Stimulated activated CD4-positive, alpha-beta T cell treated with anti-CD3 and anti-CD28 coated beads, Interleukin-4, amount 100 ng/mL, for 48 hours (primary cell): ENCODE measurements around the gene UBE2I.

Experiments
- DNase-seq, 2 donors: peaks; one replicate each; pipeline ENCODE4 v3.0.0-alpha.2; 2020; ENCODE audit warnings: low read depth in 2 of 2

Gene UBE2I

GRCh38 chr16:1342526-1343427 lies 33.3 kb downstream of the UBE2I start:
- peak; percentile 84 to 92 for DNase-seq

- no peak for DNase-seq
These were observed 34.2 kb downstream of the UBE2I start for GRCh38 chr16:1343428-1344242.

DNA sequence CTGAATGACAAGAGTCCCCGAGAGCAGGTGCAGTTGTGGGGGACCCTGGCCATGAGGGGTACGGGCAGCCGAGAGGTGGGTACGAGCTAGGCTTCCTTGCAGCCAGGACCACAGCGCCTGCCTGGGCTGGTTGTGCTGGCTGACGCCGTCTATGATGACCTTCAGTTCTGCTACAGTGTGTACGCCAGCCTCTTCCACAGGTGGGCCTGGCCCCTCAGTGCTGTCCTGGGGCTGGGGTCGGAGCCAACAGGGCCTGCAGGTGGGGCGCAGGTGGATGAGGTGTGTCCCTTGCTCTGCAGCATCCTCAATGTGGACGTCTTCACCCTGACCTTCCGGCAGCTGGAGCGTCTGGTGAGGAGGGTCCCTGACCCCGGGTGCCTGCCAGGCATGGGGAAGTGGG lies 35.1 kb downstream of the UBE2I start:
- no peak for DNase-seq

DNA sequence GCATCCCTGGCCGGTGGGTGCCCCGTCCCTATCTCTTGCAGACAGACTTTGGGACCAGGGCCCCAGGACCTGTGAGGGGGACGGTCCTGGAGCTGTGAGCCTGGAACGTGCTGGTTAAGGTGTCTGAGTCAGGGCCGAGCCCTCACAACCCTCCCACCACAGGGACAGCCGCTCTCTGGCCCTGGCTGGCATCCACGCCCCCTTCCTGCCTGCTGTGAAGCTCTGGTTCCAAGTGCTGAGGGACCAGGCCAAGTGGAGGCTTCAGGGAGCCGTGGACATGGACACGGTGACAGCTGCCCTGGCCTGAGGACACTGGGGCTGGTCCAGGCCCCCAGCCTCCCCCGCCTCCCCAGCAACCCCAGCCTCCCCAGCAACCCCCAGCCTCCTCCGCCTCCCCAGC lies 35.7 kb downstream of the UBE2I start:
- DNase-seq: no peak

- no peak for DNase-seq
These were observed 36.4 kb downstream of the UBE2I start for GRCh38 chr16:1345651-1346421.

- no peak for DNase-seq
These were observed 37.2 kb downstream of the UBE2I start for GRCh38 chr16:1346422-1347285.

DNA sequence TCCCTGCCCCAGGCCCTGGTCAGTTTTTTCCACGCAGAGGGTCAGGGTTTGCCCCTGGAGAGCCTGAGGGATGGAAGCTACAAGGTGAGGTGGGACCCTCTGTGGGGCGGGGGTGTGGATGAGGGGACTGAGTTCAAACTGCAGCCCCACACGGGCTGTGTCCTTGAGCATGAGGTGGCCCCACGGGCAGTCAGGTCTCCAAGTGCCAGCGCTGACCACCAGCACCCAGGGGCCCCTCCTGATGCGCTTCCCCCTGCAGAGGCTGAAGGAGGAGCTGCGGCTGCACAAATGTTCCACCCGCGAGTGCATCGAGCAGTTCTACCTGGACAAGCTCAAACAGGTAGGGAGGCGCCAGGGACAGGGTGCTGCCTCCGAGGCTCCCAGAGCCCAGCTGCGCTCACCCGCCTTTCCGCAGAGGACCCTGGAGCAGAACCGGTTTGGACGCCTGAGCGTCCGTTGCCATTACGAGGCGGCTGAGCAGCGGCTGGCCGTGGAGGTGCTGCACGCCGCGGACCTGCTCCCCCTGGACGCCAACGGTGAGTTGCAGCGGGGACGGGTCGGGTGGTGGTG lies 37.9 kb downstream of the UBE2I start:
- DNase-seq: no peak

DNA sequence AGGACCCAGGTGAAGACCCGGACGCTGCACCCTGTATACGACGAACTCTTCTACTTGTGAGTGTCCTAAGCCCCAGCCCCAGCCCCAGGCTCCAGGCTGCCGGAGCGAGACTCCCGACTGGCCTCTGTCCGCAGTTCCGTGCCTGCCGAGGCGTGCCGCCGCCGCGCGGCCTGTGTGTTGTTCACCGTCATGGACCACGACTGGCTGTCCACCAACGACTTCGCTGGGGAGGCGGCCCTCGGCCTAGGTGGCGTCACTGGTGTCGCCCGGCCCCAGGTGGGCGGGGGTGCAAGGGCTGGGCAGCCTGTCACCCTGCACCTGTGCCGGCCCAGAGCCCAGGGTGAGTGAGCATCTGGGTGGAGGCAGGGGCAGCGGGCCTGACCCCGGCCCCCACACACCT lies 38.5 kb downstream of the UBE2I start:
- no peak for DNase-seq

DNA sequence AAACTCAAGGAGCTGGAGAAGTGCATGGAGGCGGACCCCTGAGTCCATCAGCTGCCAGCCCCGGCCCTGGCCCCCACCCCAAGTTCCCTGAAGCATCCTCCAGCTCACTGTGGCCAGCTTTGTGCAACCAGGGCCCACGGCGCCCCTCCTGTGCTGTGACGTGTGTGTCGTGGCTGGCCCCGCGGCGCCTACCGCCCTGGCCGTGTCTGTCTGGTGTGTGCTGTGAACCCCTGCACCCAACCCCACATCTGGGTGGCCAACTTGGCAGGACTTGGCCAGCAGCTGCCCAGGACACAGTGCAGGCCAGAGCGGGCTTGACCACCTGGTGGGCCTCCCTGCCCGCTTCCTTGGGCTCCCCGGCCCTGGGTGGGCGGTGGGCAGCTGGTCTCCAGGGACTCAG lies 39.0 kb downstream of the UBE2I start:
- no peak for DNase-seq

DNA sequence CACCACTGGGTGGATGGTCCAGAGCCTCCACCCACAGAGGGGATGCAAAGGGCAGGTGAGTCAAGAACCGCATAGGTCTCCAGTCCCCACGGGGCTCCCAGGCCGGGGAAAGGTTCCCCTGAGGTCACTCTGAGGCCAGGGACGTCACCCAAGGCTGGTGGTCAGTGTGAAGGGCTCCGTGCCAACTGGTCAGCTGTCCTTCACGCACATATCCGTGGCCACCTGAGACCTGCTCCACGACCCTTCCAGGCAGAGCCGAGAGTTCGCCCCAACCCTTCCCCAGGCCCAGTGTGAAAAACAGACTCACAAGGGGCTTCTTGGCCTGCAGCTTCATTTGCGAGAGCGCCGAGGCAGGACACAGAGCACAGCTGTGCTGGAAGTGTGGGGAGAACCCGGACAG lies 39.5 kb downstream of the UBE2I start:
- DNase-seq: no peak

- DNase-seq: no peak
These were observed 39.9 kb downstream of the UBE2I start for GRCh38 chr16:1349351-1349750.

- DNase-seq: no peak
These were observed 40.5 kb downstream of the UBE2I start for GRCh38 chr16:1349951-1350350.

DNA sequence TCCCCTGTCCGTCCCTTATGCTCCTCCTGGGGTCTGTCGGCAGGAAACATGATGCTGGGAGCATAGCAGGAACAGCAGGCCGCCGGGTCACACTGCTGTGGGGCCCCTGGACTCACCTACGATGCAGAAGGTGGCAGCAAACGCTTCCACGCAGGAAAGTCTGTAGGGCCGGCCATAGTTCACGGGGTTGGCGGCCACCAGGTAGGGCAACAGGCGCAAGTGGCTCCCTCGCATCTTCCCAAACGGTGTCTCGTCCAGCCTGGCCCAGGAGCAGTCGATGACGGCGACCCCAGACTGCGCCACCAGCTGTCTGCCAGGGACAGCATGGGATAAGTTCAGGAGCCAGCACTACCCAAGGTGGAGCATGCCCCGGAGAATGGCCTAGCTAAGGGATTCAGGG lies 41.3 kb downstream of the UBE2I start:
- DNase-seq: no peak

DNA sequence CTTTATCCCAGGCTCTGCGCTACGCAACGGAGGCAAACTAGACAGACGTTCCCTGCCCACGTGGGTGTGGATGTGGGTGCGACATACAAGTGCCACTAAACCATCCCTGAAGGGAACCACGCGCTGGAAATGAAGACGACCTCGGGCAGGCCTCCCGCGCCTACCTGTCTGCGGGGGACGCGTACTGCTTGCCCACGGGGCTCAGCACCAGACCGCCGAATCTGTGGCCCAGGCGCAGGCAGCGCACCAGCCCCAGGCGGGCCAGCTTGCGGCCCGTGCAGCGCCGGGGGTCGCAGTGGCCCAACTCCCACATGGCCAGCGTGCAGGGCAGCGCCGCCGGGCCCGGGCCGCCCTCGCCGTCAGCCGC lies 41.8 kb downstream of the UBE2I start:
- no peak for DNase-seq

- peak; percentile 78 to 81 for DNase-seq
These were observed 42.3 kb downstream of the UBE2I start, which contains the start of the genes GNPTG and TSR3 for GRCh38 chr16:1351582-1352362. Gene GNPTG, plus strand, starts transcription at chr16:1351931. Its CDS starts 35 bp downstream, at chr16:1351966. Gene TSR3, minus strand, starts transcription at chr16:1351878. Its CDS starts 74 bp downstream, at chr16:1351804.

DNA sequence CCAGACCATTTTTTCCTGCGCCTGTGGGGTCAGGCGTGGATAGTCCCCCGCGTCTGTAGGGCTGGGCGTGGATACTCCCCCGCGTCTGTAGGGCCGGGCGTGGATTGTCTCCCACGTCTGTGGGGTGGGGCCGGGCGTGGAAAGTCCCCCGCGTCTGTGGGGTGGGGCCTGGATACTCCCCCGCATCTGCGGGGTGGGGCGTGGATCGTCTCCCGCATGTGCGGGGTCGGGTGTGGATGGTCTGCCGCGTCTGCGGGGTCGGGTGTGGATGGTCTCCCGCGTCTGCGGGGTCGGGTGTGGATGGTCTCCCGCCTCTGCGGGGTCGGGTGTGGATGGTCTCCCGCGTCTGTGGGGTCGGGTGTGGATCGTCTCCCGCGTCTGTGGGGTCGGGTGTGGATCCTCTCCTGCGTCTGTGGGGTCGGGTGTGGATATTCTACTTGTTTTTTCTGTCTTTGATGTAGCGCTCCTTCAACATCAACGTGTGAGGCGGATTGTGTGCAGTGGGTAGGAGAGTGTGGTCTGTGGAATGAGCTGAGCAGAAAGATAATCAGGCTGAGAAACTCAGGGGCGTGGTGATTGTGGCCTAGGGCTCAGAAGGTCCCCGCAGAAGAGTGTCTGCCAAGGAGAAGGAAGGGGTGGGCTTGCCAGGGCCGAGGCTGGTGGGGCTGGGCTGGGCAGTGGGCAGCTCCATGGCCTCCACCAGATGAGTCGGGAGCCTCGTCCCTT lies 45.5 kb downstream of the UBE2I start:
- DNase-seq: no peak

GRCh38 chr16:1355591-1355990 lies 46.2 kb downstream of the UBE2I start:
- DNase-seq: no peak

GRCh38 chr16:1356061-1356900 lies 46.8 kb downstream of the UBE2I start:
- DNase-seq: no peak
